Breast epithelium (tissue), 4 donors: ENCODE data around the gene HOXB13. TPM values are rescaled to one million over a fixed set of nuclear protein-coding genes. Genes with fewer than 3 reads are reported as not detected.
A peak's percentile ranks its signal among the peaks of the same experiment; 100 is the strongest.

Experiments
- DNase-seq, 2 donors: peaks; one replicate each; pipeline ENCODE4 v3.0.0-alpha.2; 2019; ENCODE audit warnings: low spot score in 2 of 2
- H3K27ac ChIP-seq, 2 donors: fragments of 200-600 bp; sonication (generic) in 1 of 2; one replicate each; pipeline ENCODE4 v1.5.1; 2016 to 2019; ENCODE audit warnings: mild to moderate bottlenecking in 1 of 2
- H3K27me3 ChIP-seq, 2 donors: fragments of 200-600 bp; sonication (generic) in 1 of 2; one replicate each; pipeline versions ENCODE4 v1.5.1 to v1.6.0; 2017 to 2019; ENCODE audit warnings: control low read depth in 1 of 2, mild to moderate bottlenecking in 1 of 2
- H3K36me3 ChIP-seq: fragments of 200-600 bp; one replicate; pipeline ENCODE4 v1.5.1; 2019
- H3K4me1 ChIP-seq, 2 donors: fragments of 200-600 bp; sonication (generic); one replicate each; pipeline ENCODE4 v1.5.1; 2016 to 2019; ENCODE audit warnings: control low read depth in 1 of 2
- H3K4me3 ChIP-seq, 3 donors: fragments of 200-600 bp; sonication (generic); 1 replicate in 2 of 3; 2 replicates in 1 of 3; pipeline ENCODE4 v1.5.1; 2016 to 2019; ENCODE audit warnings: mild to moderate bottlenecking in 3 of 3, moderate library complexity in 2 of 3
- H3K9me3 ChIP-seq, 2 donors: fragments of 200-600 bp; sonication (generic) in 1 of 2; one replicate each; pipeline ENCODE4 v1.5.1; 2016 to 2019; ENCODE audit warnings: control low read depth in 1 of 2
- CTCF ChIP-seq, 3 donors: fragments of 450-650 bp; IDR thresholded peaks; one replicate each; pipeline ENCODE4 v1.5.1; 2016 to 2017; ENCODE audit warnings: antibody characterized with exemption in 3 of 3, mild to moderate bottlenecking in 3 of 3, moderate library complexity in 3 of 3
- POLR2A ChIP-seq: fragments of 450-650 bp; IDR thresholded peaks from one replicate; pipeline ENCODE4 v1.6.1; 2016; ENCODE audit warnings: antibody characterized with exemption, mild to moderate bottlenecking, moderate library complexity
- POLR2AphosphoS5 ChIP-seq, 3 donors: sonication (generic); formaldehyde crosslinking; IDR thresholded peaks; one replicate each; pipeline ENCODE4 v1.6.1; 2017; ENCODE audit warnings: antibody characterized with exemption in 3 of 3
- intact Hi-C: fragments of 100-400 bp; cut with DNase I; formaldehyde crosslinking; loops from one replicate; pipeline ENCODE4 v1.15.1; 2023; ENCODE audit warnings: low total_unique reads
- total RNA-seq, 3 donors: library from RNA; depleted of rRNA; stranded (reverse); fragments of >200 nt; gene quantifications; one replicate each; pipeline ENCODE4 v1.1.0, GENCODE V29; 2016

Gene HOXB13
- total RNA-seq, 3 donors from 2014 or later, result 0.16 TPM; not detected in 2

- peaks cover 18 to 100% of the 10 kb centered on the region in 2 donors for H3K27me3 ChIP-seq
- intact Hi-C loops, result no loop called here
- no peak for TF ChIP-seq POLR2AphosphoS5 (IDR thresholded peaks at IDR 0.05)
- TF ChIP-seq CTCF (IDR thresholded peaks at IDR 0.05), result no peak
- TF ChIP-seq POLR2A, result no peak
- no peak for DNase-seq
- peak overlapping the region in 1 of 3 donors; percentile 50 for H3K4me3 ChIP-seq
- no peak overlapping the region for H3K27ac ChIP-seq
- no peaks in the 10 kb centered on the region for H3K36me3 ChIP-seq
- H3K9me3 ChIP-seq, result no peaks in the 10 kb centered on the region
- no peaks in the 10 kb centered on the region for H3K4me1 ChIP-seq
Observed at GRCh38 chr17:48725288-48726064, 3.1 kb downstream of the HOXB13 start.

- no peaks in the 10 kb centered on the region for H3K4me1 ChIP-seq
- peak overlapping the region in 1 of 3 donors; percentile 50 for H3K4me3 ChIP-seq
- no peak for TF ChIP-seq POLR2A
- TF ChIP-seq POLR2AphosphoS5 (IDR thresholded peaks at IDR 0.05), result no peak
- TF ChIP-seq CTCF (IDR thresholded peaks at IDR 0.05), result no peak
- peaks cover 17 to 100% of the 10 kb centered on the region in 2 donors for H3K27me3 ChIP-seq
- intact Hi-C loops, result no loop called here
- no peak for DNase-seq
- H3K9me3 ChIP-seq, result no peaks in the 10 kb centered on the region
- H3K27ac ChIP-seq, result no peak overlapping the region
- H3K36me3 ChIP-seq, result no peaks in the 10 kb centered on the region
Observed at GRCh38 chr17:48725004-48725287, 3.6 kb downstream of the HOXB13 start.

GRCh38 chr17:48724251-48725003 lies 4.1 kb downstream of the HOXB13 start:
- peak; percentile 44 to 88 for DNase-seq
- H3K4me1 ChIP-seq, result no peaks in the 10 kb centered on the region
- H3K27me3 ChIP-seq, result peaks cover 14 to 100% of the 10 kb centered on the region in 2 donors
- no peaks in the 10 kb centered on the region for H3K36me3 ChIP-seq
- intact Hi-C loops, result loop anchor here (5.0 kb wide), 1 partner anchor 672 kb away; no protein-coding TSS in a partner anchor
- TF ChIP-seq POLR2AphosphoS5 (IDR thresholded peaks at IDR 0.05) (no peak), POLR2A (no peak), CTCF (IDR thresholded peaks at IDR 0.05) (peak in 2 of 3 donors; percentile 60 to 65)
- H3K27ac ChIP-seq, result no peak overlapping the region
- no peaks in the 10 kb centered on the region for H3K9me3 ChIP-seq
- peak overlapping the region in 1 of 3 donors; percentile 50 for H3K4me3 ChIP-seq

GRCh38 chr17:48723423-48724250 lies 4.9 kb downstream of the HOXB13 start:
- no peak overlapping the region for H3K4me3 ChIP-seq
- TF ChIP-seq POLR2A (no peak), POLR2AphosphoS5 (IDR thresholded peaks at IDR 0.05) (no peak), CTCF (IDR thresholded peaks at IDR 0.05) (no peak)
- DNase-seq, result no peak
- H3K27me3 ChIP-seq, result peaks cover 12 to 100% of the 10 kb centered on the region in 2 donors
- no peaks in the 10 kb centered on the region for H3K4me1 ChIP-seq
- no peaks in the 10 kb centered on the region for H3K9me3 ChIP-seq
- no peak overlapping the region for H3K27ac ChIP-seq
- no peaks in the 10 kb centered on the region for H3K36me3 ChIP-seq
- intact Hi-C loops, result loop anchor here (5.0 kb wide), 1 partner anchor 671 kb away; no protein-coding TSS in a partner anchor
